ENCODE measurements around the gene APOBEC3B. TPM values are rescaled to one million over a fixed set of nuclear protein-coding genes. Genes with fewer than 3 reads are reported as not detected.

The APOBEC3B gene
- polyA plus RNA-seq, 1 of the 3 experiments (the other 2 are of a cell fraction), result not detected

GRCh38 chr22:38966942-38967341 lies 15.2 kb upstream of the APOBEC3B start:
- H3K9me2 ChIP-seq, result no peaks in the 10 kb centered on the region
- H3K9ac ChIP-seq, result no peak overlapping the region
- no peaks in the 10 kb centered on the region for H3F3A ChIP-seq (replicated peaks; ENCODE audit: insufficient read depth)
- H4K20me1 ChIP-seq (ENCODE audit: insufficient read depth), result no peaks in the 10 kb centered on the region
- CTCF ChIA-PET, result no interaction called here
- POLR2A ChIA-PET, result no interaction called here
- no peaks in the 10 kb centered on the region for H3K9me3 ChIP-seq
- DNase-seq, result no peak
- TF ChIP-seq ELF1 (IDR thresholded peaks at IDR 0.05) (no peak), TAF1 (IDR thresholded peaks at IDR 0.05; ENCODE audit: borderline replicate concordance, low read depth, low read length) (no peak), YY1 (IDR thresholded peaks at IDR 0.05; ENCODE audit: low read depth) (no peak), TCF12 (IDR thresholded peaks at IDR 0.05) (no peak), MEF2A (IDR thresholded peaks at IDR 0.05; ENCODE audit: borderline replicate concordance, low read depth) (no peak), JUND (IDR thresholded peaks at IDR 0.05) (no peak), EZH2phosphoT487 (IDR thresholded peaks at IDR 0.05; ENCODE audit: borderline replicate concordance, low read depth) (no peak), NRF1 (IDR thresholded peaks at IDR 0.05; ENCODE audit: low read depth, low read length) (no peak), RCOR1 (IDR thresholded peaks at IDR 0.05; ENCODE audit: low read length) (no peak), ZBTB33 (IDR thresholded peaks at IDR 0.05; ENCODE audit: borderline replicate concordance, low read depth) (no peak), MAX (IDR thresholded peaks at IDR 0.05; ENCODE audit: low read depth) (no peak), RFX5 (IDR thresholded peaks at IDR 0.05; ENCODE audit: low read length) (no peak)
- TF ChIP-seq, protein P1, sequence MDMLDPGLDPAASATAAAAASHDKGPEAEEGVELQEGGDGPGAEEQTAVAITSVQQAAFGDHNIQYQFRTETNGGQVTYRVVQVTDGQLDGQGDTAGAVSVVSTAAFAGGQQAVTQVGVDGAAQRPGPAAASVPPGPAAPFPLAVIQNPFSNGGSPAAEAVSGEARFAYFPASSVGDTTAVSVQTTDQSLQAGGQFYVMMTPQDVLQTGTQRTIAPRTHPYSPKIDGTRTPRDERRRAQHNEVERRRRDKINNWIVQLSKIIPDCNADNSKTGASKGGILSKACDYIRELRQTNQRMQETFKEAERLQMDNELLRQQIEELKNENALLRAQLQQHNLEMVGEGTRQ (IDR thresholded peaks at IDR 0.05; ENCODE audit: borderline replicate concordance, low read depth, low read length), result no peak
- TF ChIP-seq, protein P2, sequence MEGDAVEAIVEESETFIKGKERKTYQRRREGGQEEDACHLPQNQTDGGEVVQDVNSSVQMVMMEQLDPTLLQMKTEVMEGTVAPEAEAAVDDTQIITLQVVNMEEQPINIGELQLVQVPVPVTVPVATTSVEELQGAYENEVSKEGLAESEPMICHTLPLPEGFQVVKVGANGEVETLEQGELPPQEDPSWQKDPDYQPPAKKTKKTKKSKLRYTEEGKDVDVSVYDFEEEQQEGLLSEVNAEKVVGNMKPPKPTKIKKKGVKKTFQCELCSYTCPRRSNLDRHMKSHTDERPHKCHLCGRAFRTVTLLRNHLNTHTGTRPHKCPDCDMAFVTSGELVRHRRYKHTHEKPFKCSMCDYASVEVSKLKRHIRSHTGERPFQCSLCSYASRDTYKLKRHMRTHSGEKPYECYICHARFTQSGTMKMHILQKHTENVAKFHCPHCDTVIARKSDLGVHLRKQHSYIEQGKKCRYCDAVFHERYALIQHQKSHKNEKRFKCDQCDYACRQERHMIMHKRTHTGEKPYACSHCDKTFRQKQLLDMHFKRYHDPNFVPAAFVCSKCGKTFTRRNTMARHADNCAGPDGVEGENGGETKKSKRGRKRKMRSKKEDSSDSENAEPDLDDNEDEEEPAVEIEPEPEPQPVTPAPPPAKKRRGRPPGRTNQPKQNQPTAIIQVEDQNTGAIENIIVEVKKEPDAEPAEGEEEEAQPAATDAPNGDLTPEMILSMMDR (IDR thresholded peaks at IDR 0.05), result no peak
- H2AFZ ChIP-seq (ENCODE audit: low read depth), result no peak overlapping the region
- H3K4me3 ChIP-seq (ENCODE audit: low read depth in 2 of 2, low read length in 1 of 2), result no peak overlapping the region
- H3K4me2 ChIP-seq, result no peak overlapping the region
- no peaks in the 10 kb centered on the region for H3K79me2 ChIP-seq (ENCODE audit: insufficient read depth)
- no peaks in the 10 kb centered on the region for H3K4me1 ChIP-seq (ENCODE audit: control insufficient read depth in 1 of 2, insufficient read depth in 2 of 2, low read depth in 1 of 2, low read length in 1 of 2)
- H3K27ac ChIP-seq (ENCODE audit: low read depth in 2 of 2, low read length in 1 of 2), result no peak overlapping the region
- H3K27me3 ChIP-seq (ENCODE audit: insufficient read depth), result no peaks in the 10 kb centered on the region
- WGBS (ENCODE audit: low lambda C conversion rate), result no CpG with 5 or more reads among the region's 7 CpGs
- no peaks in the 10 kb centered on the region for H3K36me3 ChIP-seq (replicated peaks in 1 of 2; ENCODE audit: control insufficient read depth in 1 of 2, insufficient read depth in 2 of 2, low read length in 1 of 2)
